AG20443 (cell line): ENCODE results near the gene PDCD7.
A peak's percentile ranks its signal among the peaks of the same experiment; 100 is the strongest.
"Not testable (repeated sequence)": the region's sequence is repeated elsewhere in the genome, so short reads cannot be mapped to it uniquely, and the experiment has no call there.

Experiments used
- DNase-seq: peaks from one replicate; pipeline ENCODE4 v3.0.0; 2012; ENCODE audit warnings: low spot score, mixed read lengths

Gene PDCD7

GRCh38 chr15:65074946-65075345 lies 58.7 kb downstream of the PDCD7 start:
- DNase-seq: not testable (repeated sequence)

DNA sequence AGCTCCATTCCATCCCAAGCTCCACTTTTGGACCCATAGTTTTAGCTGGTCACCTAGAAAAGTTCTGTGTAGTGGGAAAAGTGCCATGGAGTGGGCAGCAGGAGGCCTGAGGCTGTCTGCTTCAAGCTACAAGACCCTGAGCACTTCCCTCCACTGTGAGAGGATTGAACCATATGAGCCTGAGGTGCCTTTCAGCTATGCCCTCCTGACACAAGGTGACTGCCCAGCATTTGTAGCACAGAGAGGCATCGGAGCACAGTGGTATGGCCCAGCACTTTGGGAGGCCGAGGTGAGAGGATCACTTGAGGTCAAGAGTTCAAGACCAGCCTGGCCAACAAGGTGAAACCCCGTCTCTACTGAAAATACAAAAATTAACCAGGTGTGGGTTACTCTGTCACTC lies 61.0 kb downstream of the PDCD7 start:
- DNase-seq: no peak

GRCh38 chr15:65072027-65072426 lies 61.6 kb downstream of the PDCD7 start:
- DNase-seq: no peak

DNA sequence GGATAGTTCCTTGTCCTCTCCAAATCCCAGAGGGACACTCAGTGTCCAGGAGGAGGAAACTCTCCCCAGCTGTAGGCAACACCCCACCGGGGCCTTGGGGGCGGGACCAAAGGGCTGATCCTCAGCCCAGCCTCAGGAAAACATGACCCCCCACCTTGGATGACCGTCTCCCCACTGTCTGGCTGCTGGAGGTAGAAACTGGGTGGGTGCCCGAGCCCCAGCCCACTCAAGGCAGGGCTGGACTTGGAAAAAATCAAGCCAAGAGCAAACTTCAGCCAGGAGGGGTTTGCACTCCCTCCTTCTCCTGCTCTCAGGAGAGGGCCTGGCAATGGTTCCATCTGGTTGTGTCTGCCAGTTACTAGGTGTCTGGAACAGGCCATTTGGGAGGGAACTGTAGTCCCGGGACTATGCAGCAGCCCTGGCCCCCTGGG lies 62.2 kb downstream of the PDCD7 start:
- DNase-seq: no peak

GRCh38 chr15:65069779-65070546 lies 63.6 kb downstream of the PDCD7 start:
- no peak for DNase-seq

DNA sequence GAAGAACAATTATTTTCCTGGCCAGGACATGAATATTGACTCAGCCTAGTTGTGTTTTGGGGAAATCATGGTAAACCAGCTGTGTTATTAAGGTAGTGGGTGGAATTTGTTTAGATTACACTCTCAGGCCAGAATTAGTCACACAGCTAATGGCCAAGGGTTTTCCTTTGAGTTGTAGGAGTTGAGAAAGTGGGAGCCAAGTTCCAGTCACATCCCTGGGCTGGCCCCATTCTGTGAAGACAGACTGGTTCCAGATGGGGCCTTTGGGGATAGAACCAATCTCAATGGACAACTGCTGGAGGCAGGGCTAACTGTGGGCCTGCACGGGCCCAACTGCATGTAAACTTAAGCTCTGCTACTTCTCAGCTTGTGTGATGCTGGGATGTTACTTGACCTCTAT lies 64.4 kb downstream of the PDCD7 start:
- peak; percentile 78 for DNase-seq

DNA sequence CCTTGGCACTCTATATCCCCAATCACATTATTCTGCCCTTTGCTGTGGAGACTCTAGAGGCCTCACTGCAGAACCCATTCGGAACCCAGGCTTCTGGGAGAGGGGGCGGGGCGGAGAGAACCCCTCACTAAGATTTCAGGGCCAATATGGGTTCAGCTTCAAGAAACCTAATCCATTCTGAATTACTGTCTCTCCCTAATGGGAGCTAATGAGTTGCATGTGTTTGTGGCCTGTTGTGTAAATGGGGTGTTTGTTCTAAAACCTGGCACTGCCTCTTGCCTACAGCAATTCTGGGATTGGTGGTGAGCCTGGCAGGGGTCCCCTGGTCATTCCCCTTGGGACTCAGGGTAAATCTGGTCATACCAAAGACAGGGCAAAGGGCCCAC lies 65.2 kb downstream of the PDCD7 start:
- DNase-seq: no peak

DNA sequence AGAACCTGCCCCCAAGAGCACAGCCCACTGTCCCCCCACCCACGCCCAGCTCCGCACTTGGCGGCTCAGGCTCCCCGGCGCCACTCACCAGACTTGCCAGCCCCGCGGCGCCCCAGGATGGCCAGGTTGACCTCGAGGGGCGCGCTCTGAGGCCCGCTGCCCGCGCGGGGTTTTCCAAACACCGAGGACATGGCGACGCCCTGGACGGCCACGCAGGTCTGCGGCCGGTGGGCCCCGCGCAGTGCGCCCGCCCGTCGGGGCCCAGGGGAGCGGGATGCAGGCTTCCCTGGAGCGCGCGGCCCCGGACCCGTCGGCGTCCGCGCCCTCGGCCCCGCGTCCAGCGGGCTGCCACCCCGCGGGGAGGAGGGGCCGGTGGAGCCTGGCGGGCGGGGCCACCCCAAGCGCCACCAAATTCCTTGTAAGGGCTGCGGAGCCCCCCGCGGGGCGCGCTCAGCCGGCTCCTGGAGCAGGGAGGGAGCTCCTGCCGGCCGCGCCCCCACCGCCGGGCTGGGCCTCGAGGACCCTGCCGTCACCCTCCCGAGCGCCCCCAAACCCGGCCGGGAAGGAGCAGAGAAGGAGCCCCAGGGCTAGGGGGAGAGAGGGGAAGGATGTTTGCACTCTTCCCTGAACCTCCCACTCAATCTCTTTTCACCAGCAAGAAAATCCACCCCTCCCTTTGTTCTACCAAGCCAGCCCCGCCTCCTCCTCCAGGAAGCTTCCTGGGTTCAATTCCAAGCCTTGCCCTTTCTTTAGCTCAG lies 65.8 kb downstream of the PDCD7 start, which contains the start of gene RASL12:
RASL12 (minus strand) TSS at position 347 of the 758 bp plus-strand sequence; CDS start at position 191, 156 bp downstream.
- peak; percentile 50 for DNase-seq
